Measurements from ENCODE around the gene LONRF2.

The LONRF2 gene

DNA sequence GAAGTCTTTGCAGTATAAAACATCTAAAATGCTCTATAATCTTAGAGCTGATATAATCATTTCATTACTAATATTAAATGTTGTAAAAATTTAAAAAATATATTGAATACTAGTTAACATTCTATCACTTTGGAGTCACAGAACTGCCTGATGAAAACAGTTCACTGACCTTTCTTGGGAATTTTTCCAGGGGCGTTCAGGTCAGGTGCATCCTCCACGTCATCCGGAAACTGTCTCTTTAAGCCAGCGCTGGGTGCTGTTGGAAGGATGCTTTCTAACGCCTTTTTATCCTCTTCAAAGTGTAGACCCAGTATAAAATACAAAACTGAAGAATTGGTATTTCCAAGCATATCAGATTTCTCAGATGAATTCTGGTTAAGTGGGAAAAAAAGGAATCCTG is 22.8 kb downstream of the LONRF2 start:
- no peak for DNase-seq

DNA sequence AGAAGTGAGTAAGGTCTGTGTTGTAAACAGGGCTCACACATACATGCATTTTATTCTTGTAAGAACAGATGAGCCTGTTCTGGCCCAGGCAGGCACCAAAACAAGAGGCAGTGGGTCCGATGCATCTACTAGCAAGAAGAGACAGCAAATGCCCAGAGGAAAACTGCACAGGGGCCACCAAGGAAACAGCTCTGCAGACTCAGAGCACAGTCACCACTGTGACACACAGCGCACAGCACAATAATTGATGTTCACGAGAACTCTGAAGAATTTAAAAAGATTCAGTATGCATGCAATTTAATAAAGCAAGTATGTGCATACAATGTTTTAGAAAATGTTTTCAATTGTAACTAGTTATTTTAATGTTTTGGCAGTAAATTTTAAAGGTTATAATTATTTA is 24.8 kb downstream of the LONRF2 start:
- no peak for DNase-seq

DNA sequence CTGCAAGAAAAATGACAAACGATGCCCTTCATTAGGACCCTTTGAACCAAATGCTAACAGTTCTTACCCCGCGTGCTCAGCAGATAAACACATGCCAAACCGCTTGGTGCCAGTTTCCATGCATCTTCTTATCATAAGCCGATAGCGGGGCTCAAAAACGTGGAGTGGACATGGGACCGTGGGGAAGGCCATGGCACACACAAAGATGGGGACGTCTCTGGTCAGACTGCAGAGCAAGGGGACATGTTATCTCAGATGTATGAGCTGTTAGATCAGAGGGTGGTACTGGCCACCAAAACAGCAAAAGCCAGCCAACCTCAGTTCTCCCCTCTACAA is 28.2 kb downstream of the LONRF2 start:
- no peak for DNase-seq

DNA sequence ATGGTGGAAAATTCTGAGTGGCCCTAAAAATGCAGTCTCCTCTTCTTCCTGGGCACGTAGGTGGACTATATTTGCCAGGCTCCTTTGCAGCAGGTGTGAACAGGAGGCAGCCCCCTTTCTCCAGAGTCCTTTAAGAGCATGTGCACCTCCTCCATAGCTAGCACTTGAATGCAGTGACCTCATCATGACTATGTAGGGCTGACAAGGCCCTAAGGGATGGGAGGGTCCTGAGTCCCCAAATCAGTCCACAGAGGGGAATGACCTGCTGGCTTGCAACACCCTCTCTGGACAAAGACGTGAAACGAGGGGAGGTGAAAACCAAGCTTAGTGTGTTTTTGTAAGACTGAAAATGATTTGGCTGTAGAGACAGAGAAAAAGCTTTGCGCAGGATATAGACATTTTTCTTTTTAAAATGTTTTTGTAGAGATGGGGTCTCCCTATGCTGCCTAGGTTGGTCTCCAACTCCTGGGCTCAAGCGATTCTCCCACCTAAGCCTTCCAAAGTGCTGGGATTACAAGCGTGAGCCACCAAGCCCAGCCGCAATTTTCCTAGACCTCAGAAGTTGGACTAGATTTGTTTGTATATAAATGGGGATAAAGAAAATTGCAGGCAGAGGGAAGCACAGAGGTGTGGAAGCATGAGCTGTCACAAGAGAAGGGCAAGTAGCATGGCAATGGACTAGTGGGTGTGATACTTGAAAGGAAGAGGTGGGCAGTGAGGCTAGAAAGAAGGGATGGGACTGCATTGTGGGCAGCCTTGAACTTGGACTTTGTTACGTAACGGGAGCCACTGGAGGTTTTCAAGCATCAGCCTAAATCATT is 28.8 kb downstream of the LONRF2 start:
- no peak for DNase-seq

DNA sequence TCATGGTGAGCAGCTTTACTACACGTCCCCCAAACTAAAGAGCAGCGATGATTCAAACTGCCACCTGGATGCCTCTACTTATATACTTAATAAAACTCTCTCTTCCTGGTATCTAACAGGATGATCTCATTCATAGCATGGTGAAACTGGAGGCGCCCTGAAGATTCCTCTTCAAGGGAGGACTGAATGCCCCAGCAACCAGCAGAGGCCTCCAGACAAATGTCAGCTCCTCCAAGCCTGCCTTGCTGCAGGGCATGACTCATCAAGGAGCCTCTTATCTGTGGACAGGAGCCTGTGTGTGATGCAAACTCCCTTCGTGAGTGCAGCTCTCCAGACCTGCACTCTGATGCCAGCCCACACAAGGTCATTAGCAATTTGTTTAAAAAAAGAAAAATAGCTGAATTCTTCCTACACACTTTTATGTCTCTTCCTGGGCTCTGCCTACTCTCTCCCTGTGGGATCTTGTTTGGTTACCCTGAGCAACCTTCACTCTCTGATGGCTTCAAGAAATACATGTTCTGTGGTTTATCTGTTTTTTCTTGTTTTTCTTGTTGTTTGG is 30.2 kb downstream of the LONRF2 start:
- DNase-seq: no peak

DNA sequence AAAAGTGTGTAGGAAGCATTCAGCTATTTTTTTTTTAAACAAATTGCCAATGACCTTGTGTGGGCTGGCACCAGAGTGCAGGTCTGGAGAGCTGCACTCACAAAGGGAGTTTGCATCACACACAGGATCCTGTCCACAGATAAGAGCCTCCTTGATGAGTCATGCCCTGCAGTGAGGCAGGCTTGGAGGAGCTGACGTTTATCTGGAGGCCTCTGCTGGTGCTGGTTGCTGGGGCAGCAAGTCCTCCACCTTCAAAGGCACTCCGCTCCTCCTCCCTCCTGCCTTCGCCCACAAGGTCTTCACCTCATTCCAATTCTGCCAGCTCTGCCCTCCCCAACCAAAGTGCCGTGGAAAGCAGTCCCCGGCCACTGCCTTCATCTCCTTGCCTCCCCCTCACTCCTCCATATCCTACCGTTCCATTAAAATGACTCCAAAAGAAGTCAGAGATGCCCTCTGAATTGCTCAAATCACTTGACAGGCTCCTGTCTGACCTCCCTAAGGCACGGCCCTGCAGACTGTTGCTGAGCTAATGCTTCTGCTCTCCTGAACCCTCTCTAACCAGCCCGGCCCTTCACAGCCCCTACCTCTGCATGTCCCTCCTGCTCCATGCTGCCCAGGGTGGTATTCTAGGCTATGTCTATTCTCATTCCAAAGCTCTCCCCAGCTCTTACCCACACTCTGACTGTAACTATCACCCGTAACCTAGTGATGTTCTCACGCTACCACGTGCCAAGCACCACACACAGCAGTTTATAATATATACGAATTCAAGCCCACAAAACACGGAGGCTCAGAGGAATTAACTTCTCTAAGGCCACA is 30.9 kb downstream of the LONRF2 start:
- no peak for DNase-seq

DNA sequence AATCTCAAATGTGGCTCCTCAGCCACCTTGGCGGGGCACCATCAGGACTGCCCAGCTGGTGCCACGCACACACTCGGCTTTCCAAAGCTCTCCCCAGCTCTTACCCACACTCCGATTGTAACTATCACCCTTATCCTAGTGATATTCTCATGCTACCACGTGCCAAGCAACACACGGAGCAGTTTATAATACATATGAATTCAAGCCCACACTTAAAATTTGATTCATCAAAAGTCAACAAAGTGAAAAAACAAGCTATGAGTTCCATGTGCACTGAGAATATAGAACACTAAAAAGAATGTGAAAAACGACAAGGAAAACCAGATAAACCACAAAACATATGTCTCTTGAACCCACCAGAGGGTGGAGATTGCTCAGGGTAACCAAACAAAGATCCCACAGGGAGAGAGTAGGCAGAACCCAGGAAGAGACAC is 31.6 kb downstream of the LONRF2 start:
- DNase-seq: no peak

DNA sequence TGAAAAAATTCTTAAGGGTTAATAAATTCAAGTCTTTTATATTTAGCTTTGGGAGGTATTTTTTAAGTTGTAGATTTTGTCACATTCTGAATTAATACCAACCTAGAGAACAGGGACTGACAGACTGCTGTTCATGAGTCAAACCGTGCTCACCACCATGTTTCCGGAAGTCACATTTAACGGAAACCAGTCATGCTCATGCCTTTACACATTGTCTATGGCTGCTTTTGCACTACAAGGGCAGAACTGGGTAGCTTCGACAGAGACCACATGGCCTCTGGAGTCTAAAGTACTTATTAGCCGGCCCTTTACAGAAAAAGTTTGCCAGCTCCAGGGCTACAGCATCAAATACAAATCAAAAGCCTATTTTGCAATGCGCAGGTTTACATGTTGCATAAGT is 33.3 kb downstream of the LONRF2 start:
- DNase-seq: no peak

DNA sequence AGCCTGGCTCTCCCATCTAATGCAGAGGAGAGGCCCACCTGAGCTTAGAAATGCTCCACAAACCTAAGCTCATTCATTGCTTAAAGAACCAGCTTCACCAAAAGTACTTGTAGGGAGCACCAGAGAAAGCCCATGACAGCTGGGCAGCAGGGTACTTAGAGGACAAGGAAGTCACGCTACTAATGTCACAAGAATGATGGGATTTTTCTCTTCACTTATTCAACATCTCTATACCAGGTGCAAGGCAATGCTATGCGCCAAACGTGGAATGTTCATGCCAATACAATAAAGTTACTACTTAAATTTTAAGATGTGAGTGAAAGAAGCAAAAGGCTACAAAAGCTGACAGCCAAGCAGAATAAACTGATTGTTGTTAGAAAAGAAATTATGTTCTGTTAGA is 36.0 kb downstream of the LONRF2 start:
- DNase-seq: no peak

DNA sequence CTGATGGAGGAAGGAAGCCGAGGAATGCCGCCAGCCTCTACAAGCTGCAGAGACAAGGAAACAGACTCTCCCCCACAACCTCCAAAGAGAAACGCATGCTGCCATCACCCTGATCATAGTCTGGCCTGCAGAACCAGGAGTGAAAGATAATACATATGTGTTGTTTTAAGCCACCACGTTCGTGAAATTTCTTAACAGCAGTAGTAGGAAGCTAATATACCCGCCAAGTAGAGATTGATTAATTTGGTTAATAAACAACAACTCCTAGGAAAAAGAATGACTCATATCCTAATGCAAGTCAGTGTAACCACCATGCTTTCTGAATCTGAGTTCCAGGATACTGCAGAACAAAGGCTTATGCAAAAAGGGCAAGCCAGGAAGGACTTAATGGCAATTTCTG is 36.6 kb downstream of the LONRF2 start:
- DNase-seq: no peak

DNA sequence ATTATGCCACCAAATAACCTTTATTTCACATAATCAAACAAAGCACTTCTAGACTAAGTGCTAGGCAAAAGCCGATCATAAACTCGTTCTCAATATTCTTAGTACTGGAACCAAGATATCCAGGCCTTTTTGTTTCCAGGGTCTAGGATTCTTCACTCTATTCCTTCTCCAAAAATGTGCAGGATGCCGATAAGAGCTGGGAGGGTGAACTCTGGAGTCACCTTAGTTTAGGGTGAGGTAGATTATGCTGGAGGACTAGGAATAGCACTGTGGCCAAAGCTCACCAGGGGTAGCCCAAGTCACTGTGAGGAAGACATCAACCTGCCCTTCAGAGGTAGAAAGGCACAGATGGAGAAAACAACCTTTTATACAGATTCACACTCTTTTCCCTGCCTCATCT is 37.3 kb downstream of the LONRF2 start:
- no peak for DNase-seq

DNA sequence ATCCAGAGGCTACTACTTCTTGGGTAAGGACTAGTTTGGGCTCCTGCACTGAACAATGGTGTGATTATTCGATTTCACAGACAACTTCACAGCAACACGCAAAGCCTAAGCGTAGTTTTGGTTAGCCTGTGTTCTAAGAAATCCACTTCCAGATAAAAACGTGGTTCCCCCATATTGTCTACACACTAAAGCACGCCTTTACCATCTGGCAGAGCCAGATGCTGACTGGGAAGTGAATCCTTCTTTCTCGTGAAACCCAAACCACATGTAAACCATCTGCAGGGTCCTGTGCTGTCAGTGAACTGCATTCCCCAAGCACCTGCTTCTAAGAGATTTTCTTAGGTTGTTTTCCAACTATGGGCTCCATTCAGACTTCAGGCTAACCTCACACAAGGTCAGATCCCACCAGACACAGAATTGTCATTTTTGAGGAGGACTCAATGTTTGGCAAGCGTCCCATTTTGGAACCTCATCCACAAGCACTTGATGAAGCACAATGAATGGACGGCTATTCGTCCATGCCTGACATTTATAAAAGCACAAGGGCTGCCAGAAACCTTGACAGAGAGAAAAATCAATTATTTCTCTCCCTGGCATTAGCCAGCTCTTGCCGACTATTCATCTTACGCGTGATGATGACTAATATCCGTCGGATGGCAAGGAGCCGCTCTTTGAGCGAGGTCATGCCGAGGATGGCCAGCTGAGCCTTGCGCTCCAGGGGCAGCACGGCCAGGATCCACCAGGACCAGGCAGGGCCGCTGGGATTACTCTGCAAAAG is 38.4 kb downstream of the LONRF2 start:
- no peak for DNase-seq

DNA sequence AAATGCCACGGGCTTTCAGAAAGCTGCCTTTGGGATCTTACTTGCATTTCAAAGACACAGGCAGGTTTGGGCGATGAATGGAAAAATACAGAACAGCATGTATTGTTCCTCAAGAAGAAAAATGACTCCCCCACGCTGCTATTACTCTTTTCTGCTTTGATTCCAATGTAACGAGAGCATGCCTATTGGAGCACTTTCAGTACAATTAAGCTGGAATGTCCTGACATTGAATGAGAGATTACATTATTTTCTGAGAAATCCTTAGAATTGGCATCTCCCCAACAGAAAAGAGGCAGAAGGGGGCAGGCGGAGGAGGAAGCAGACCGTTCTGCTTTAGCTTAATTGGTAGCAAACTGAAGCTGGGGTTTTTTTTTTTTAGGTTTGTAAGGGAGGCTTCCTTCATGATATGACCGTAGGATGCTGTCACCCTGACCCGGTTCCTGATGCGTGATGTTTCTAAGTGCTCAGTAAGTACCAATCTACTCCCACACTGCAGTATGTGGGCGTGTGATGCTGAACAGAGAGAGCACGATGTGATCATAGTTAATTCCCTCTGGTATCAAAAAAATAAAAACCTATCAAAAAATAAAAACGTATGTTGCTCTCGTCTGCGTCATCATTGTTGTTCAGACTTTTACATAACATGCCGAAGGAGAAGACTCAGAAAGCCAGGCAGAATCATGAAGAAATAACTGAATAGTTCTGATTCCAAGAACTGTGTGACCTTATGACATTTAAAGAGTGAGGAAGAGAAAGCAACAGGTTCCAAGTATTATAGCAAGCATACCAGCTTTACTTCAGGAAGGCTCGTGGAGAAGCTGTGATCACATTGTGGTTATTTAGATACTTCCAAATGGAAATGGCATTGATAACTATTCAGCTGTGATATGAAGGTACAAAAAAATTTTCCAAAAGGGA is 40.5 kb downstream of the LONRF2 start:
- no peak for DNase-seq

DNA sequence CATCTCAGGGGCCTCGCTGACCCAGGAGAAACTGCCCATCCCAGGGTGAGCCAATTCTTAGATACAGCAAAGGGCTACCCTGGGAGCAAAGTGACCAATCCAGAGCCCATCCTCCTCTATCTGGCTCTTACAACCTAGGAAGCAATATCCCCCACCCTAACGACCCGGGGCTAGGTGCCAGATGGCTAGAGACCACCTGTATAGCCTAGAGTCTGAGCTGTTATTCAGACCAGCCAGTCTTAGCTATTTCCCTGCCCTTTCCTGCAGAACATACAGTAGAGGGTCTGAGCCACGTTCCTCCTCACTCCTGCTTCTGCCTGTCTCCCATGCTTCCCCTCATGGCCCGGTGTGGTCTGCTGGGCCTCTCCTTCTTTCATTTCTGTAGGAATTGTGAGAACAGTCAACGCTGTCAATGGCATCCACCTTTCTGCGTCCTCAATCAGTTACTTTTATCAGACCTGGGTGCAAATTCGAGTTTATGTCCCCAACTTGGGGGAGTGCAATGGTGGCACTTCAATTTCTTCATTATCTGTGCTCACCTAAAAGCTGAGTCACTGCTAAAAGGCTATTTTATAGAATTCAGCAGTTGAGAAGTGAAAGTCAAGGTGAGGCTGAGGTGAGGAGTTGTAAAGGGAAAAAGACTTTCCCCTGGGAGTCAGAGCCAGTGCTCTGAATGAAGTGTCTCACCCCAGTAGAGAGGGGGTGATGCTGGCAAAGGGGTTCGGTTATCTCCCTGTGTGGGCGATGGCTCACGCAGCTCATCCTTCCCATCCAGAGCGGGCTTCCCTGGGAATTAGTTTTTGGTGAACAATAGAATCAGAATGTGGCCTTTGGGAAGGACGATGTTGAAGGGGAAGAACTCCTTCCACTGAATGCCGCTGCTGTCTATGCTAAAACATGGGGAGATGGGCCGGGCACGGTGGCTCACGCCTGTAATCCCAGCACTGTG is 42.4 kb downstream of the LONRF2 start:
- DNase-seq: no peak

DNA sequence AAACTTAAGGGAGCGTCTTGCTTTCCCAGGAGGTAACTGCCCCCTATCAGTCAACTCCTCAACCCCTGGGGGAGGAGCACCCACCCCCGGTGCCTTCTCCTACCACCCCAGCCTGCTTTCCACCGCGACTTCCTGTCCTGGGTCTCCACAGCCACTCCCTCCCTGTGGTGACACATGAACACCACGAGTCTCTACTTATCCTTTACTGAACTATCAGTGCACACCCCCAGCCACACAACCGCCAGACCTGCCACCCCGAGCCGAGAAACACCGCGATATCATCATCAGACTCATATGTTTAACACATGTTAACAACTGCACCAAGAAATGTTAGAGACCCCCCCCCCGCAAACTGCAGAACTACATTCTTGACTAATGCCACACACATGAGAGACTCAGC is 43.3 kb downstream of the LONRF2 start:
- no peak for DNase-seq

DNA sequence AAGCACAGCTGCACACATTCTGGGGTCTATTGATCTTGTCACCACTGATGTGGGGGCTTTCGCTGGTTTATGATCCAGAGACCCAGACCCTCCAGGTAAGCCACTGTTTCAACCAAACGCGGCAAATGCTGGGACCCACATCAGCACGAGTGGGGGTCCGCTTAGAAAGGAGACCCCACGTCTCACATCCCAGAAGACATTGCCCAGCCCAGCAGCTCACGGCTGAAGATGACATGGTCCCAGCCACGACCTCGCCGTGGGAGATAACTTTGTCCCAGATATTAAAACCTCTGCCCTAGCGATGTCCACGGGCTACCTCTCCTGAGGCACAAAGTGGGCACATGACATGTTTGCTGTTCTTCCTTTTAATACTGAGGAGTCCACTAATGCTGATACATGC is 43.8 kb downstream of the LONRF2 start:
- DNase-seq: no peak

DNA sequence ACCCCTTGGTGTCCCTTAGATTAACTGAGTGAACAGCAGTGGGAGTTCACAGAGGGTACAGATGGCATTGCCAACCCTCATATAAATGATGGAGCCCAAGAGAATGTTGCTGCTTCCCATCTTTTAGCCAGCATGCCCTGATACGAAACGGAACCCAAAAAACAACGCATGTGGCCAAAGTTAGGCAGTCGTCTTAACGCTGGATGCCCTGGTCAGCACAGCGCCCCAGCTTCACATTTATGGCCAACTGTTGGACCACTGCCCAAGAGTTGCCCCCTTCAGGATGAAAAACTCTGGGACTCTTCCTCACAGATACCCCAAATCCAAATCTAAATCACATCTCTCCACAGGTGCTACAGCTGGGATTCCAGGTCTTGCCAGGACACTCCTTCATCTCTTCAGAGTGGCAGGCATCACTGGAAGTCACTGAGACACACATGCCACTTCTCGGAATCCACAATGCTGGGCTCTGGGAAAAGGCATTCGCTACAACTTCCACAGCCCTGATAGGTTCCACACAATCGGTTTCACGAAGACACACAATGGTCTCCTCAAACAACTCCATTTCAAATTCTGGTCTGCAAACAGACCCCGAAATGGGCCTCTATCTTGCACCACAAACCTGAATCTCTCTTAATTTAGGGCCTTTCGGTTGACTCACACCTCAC is 44.6 kb downstream of the LONRF2 start:
- DNase-seq: no peak

DNA sequence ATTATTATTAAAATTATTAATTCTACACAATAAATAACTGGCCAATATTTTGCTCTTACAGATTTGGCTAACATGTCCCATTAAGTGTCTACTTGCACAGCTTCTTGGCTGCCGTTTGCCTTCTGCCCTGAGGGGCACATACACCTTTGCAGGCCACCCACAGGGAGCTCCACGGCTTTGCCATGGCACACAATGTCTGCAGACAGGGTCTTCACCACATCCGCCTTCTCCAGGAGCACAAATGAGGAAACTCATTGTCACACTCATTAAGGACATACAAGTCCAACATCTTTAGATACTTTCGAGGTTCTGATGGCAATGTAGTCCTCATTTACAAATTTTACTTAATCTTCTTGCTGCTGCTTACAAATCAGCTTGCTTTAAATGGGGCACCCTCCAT is 45.6 kb downstream of the LONRF2 start:
- no peak for DNase-seq

DNA sequence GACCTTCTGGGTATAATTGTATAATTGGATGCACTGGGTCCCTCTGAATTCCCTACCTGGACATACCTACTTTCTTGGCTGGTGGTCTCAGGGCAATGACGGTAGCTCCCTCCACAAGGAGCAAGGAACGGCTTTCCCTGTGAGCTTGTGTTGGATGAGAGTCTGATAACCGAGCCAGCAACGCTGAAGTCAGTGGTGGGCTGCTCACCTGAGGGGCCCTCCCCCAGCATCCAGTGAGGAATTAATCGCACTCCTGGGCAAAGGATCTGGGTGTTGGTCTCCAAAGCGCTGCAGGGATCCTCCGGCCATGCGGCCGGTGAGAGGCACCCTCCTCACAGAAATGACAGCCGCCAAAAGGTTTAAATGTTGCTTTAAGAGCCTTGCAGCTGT is 47.1 kb downstream of the LONRF2 start:
- no peak for DNase-seq

DNA sequence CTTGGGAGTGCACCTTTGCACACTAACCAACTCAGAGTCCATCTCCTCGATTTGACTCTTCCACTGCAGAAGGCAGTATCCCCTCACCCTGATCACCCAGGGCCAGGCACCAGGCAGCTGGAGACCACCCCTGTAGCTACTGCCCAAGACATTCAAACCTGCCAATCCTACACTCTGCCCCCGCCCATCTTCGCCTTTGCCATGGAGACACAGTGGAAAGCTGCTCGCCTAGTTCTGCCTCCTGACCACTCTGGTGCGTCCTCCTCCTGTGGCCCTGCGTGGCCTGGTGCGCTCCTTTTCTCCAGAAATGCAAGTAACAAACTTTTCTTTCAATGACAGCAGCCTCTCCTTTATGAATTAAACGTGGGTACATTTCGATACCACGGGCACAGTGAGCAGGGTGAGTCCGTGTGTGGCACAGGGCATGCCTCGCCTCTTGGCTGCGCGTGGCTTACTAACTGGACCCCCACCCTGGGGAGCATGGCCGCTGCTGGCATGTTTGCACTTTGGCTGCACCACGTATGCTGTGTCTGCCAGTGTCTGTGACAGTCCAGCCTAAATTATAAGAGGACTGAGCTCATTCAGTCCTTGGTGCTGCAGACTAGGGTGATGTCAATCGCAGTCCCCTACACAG is 47.6 kb downstream of the LONRF2 start:
- DNase-seq: no peak
